Naive thymus-derived CD8-positive, alpha-beta T cell (primary cell): Measurements from ENCODE around the gene COLGALT1. TPM values are rescaled to one million over a fixed set of nuclear protein-coding genes. Genes with fewer than 3 reads are reported as not detected.
"Not testable (repeated sequence)": the region's sequence is repeated elsewhere in the genome, so short reads cannot be mapped to it uniquely, and the experiment has no call there.

Experiments used
- ATAC-seq, 2 donors: fragments of 150-1000 bp; cut with Tn5 transposase in 1 of 2; sonication (Bioruptor Pico), chemical (Tn5 transposase) in 1 of 2; 1 replicate in 1 of 2; 2 replicates in 1 of 2; pipeline ENCODE4 v1.10.0; 2021; ENCODE audit warnings: mild to moderate bottlenecking in 2 of 2, moderate library complexity in 2 of 2
- POLR2A ChIA-PET: fragments of 350-600 bp; sonication (Branson Sonifier 250); formaldehyde crosslinking; loops from one replicate; lab custom pipeline; 2021; ENCODE audit warnings: antibody characterized with exemption; lab: Charles Lee
- DNase-seq, 10 donors: peaks; one replicate each; pipeline versions ENCODE4 v3.0.0 to v3.0.0-alpha.2; 2020 to 2022
- H3K27ac Mint-ChIP-seq, 10 donors: one replicate each; pipeline ENCODE4 v1.8.0; 2020 to 2022; ENCODE audit warnings: mild to moderate bottlenecking in 10 of 10, mixed read lengths in 10 of 10, moderate library complexity in 4 of 10, inconsistent platforms in 1 of 10
- H3K27me3 Mint-ChIP-seq, 5 donors: one replicate each; pipeline ENCODE4 v1.8.0; 2021 to 2022; ENCODE audit warnings: mixed read lengths in 5 of 5
- H3K36me3 Mint-ChIP-seq, 3 donors: one replicate each; pipeline ENCODE4 v1.8.0; 2020 to 2022; ENCODE audit warnings: mixed read lengths in 3 of 3, mild to moderate bottlenecking in 2 of 3, inconsistent platforms in 1 of 3
- H3K4me1 Mint-ChIP-seq, 4 donors: one replicate each; pipeline ENCODE4 v1.8.0; 2021 to 2022; ENCODE audit warnings: mixed read lengths in 4 of 4
- H3K4me3 Mint-ChIP-seq, 10 donors: one replicate each; pipeline ENCODE4 v1.8.0; 2020 to 2022; ENCODE audit warnings: mild to moderate bottlenecking in 10 of 10, mixed read lengths in 10 of 10, moderate library complexity in 6 of 10, inconsistent platforms in 1 of 10
- H3K9me3 Mint-ChIP-seq, 9 donors: one replicate each; pipeline ENCODE4 v1.8.0; 2020 to 2022; ENCODE audit warnings: mixed read lengths in 9 of 9, mild to moderate bottlenecking in 3 of 9, inconsistent platforms in 1 of 9, moderate library complexity in 1 of 9
- polyA plus RNA-seq, 3 donors: library from polyadenylated mRNA; unstranded; fragments of 300-500 nt; fragmentation: Illumina TruSeq; gene quantifications; one replicate each; pipeline ENCODE4 v1.2.3, GENCODE V29; 2021
- total RNA-seq, 8 experiments: library from RNA in 2 of 8; stranded (reverse) in 2 of 8; gene quantifications; one replicate each; pipeline ENCODE4 v1.2.3 and lab custom pipeline; 2021 to 2026

The COLGALT1 gene
- total and polyA plus RNA-seq, 5 experiments from 2014 or later = 15.6 to 64.6 (median 25.8) TPM

GRCh38 chr19:17567940-17568339 is 12.5 kb downstream of the COLGALT1 start:
- Mint-ChIP-seq H3K27me3 (no peaks in the 10 kb centered on the region), H3K36me3 (peaks cover 0 to 82% (median 20%) of the 10 kb centered on the region in 3 donors), H3K4me1 (peaks cover 0 to 2% (median under 1%) of the 10 kb centered on the region in 4 donors), H3K4me3 (no peak overlapping the region), H3K27ac (peak overlapping the region in 1 of 10 donors; percentile 70), H3K9me3 (no peaks in the 10 kb centered on the region)
- no peak for DNase-seq
- no peak for ATAC-seq
- POLR2A ChIA-PET = interaction anchor here (0.6 kb wide), 1 partner anchor 500 kb away, joined by 6 read pairs; no protein-coding TSS in a partner anchor

GRCh38 chr19:17570291-17570690 is 14.8 kb downstream of the COLGALT1 start:
- H3K4me3 Mint-ChIP-seq, H3K27ac Mint-ChIP-seq, H3K4me1 Mint-ChIP-seq, H3K9me3 Mint-ChIP-seq, H3K27me3 Mint-ChIP-seq, DNase-seq, ATAC-seq, POLR2A ChIA-PET: not testable (repeated sequence)
- H3K36me3 Mint-ChIP-seq = peaks cover 0 to 74% (median 18%) of the 10 kb centered on the region in 3 donors

- ATAC-seq (no peak), DNase-seq (no peak)
- H3K27me3 Mint-ChIP-seq = no peaks in the 10 kb centered on the region
- H3K9me3 Mint-ChIP-seq = no peaks in the 10 kb centered on the region
- peaks cover 0 to 73% (median 18%) of the 10 kb centered on the region in 3 donors for H3K36me3 Mint-ChIP-seq
- no peak overlapping the region for H3K4me3 Mint-ChIP-seq
- H3K4me1 Mint-ChIP-seq = peaks cover 0 to 6% (median 4%) of the 10 kb centered on the region in 4 donors
- POLR2A ChIA-PET = no interaction called here
- H3K27ac Mint-ChIP-seq = no peak overlapping the region
Observed at GRCh38 chr19:17570791-17571190, 15.3 kb downstream of the COLGALT1 start.

GRCh38 chr19:17572638-17573037 is 17.2 kb downstream of the COLGALT1 start:
- ATAC-seq (no peak), DNase-seq (no peak)
- H3K27me3 Mint-ChIP-seq = no peaks in the 10 kb centered on the region
- POLR2A ChIA-PET = interaction anchor here (0.7 to 2.0 kb wide), 2 partner anchors 33 to 61 kb away, joined by 3 to 12 read pairs; partner anchors contain the start of gene PGLS
- H3K9me3 Mint-ChIP-seq = no peaks in the 10 kb centered on the region
- peaks cover 0 to 63% (median 19%) of the 10 kb centered on the region in 3 donors for H3K36me3 Mint-ChIP-seq
- peaks cover 0 to 6% (median 4%) of the 10 kb centered on the region in 4 donors for H3K4me1 Mint-ChIP-seq
- no peak overlapping the region for H3K4me3 Mint-ChIP-seq
- peak overlapping the region in 4 of 10 donors; percentile 34 to 73 (median 42) for H3K27ac Mint-ChIP-seq

GRCh38 chr19:17575871-17576757 is 20.7 kb downstream of the COLGALT1 start:
- Mint-ChIP-seq H3K36me3 (peaks cover 0 to 64% (median 19%) of the 10 kb centered on the region in 3 donors), H3K4me3 (no peak overlapping the region), H3K27ac (peak overlapping the region in 1 of 10 donors; percentile 75), H3K4me1 (peaks cover 3 to 11% (median 8%) of the 10 kb centered on the region in 4 donors), H3K27me3 (no peaks in the 10 kb centered on the region), H3K9me3 (no peaks in the 10 kb centered on the region)
- ATAC-seq (no peak), DNase-seq (no peak)
- POLR2A ChIA-PET = interaction anchor here (0.5 to 0.6 kb wide), 3 partner anchors 24 to 1022 kb away, joined by 3 read pairs; no protein-coding TSS in a partner anchor

GRCh38 chr19:17576758-17577456 is 21.5 kb downstream of the COLGALT1 start:
- Mint-ChIP-seq H3K4me1 (peaks cover 3 to 11% (median 8%) of the 10 kb centered on the region in 4 donors), H3K27ac (no peak overlapping the region), H3K27me3 (no peaks in the 10 kb centered on the region), H3K9me3 (no peaks in the 10 kb centered on the region), H3K4me3 (no peak overlapping the region), H3K36me3 (peaks cover 0 to 66% (median 17%) of the 10 kb centered on the region in 3 donors)
- POLR2A ChIA-PET = interaction anchor here (0.5 to 0.6 kb wide), 2 partner anchors 75 to 751 kb away, joined by 3 read pairs; no protein-coding TSS in a partner anchor
- ATAC-seq (no peak), DNase-seq (no peak)

- no peak overlapping the region for H3K4me3 Mint-ChIP-seq
- DNase-seq = no peak
- POLR2A ChIA-PET = interaction anchor here (0.5 kb wide), 1 partner anchor 76 kb away, joined by 3 read pairs; no protein-coding TSS in a partner anchor
- no peaks in the 10 kb centered on the region for H3K27me3 Mint-ChIP-seq
- H3K36me3 Mint-ChIP-seq = peaks cover 0 to 67% (median 14%) of the 10 kb centered on the region in 3 donors
- H3K27ac Mint-ChIP-seq = peak overlapping the region in 2 of 10 donors; percentile 34 to 47
- peaks cover 3 to 10% (median 8%) of the 10 kb centered on the region in 4 donors for H3K4me1 Mint-ChIP-seq
- no peak for ATAC-seq
- no peaks in the 10 kb centered on the region for H3K9me3 Mint-ChIP-seq
Observed at GRCh38 chr19:17577457-17578097, 22.1 kb downstream of the COLGALT1 start.

GRCh38 chr19:17579661-17580244 is 24.3 kb downstream of the COLGALT1 start:
- no peaks in the 10 kb centered on the region for H3K27me3 Mint-ChIP-seq
- ATAC-seq (peak; percentile 52 to 72), DNase-seq (peak in 1 of 10 donors; percentile 9)
- peak overlapping the region in 3 of 10 donors; percentile 65 to 66 (median 65) for H3K27ac Mint-ChIP-seq
- peaks cover 0 to 60% (median 11%) of the 10 kb centered on the region in 3 donors for H3K36me3 Mint-ChIP-seq
- POLR2A ChIA-PET = no interaction called here
- H3K4me1 Mint-ChIP-seq = peaks cover 0 to 10% (median 3%) of the 10 kb centered on the region in 4 donors
- H3K9me3 Mint-ChIP-seq = no peaks in the 10 kb centered on the region
- no peak overlapping the region for H3K4me3 Mint-ChIP-seq

- POLR2A ChIA-PET = no interaction called here
- no peaks in the 10 kb centered on the region for H3K27me3 Mint-ChIP-seq
- H3K9me3 Mint-ChIP-seq = no peaks in the 10 kb centered on the region
- H3K27ac Mint-ChIP-seq = peak overlapping the region in 2 of 10 donors; percentile 56 to 65
- ATAC-seq (no peak), DNase-seq (no peak)
- H3K4me1 Mint-ChIP-seq = peaks cover 0 to 10% (median 3%) of the 10 kb centered on the region in 4 donors
- H3K36me3 Mint-ChIP-seq = peaks cover 0 to 60% (median 11%) of the 10 kb centered on the region in 3 donors
- H3K4me3 Mint-ChIP-seq = no peak overlapping the region
Observed at GRCh38 chr19:17580470-17581144, 25.2 kb downstream of the COLGALT1 start.

GRCh38 chr19:17581211-17581874 is 25.9 kb downstream of the COLGALT1 start:
- Mint-ChIP-seq H3K4me3 (no peak overlapping the region), H3K9me3 (no peaks in the 10 kb centered on the region), H3K4me1 (peaks cover 0 to 10% (median 3%) of the 10 kb centered on the region in 4 donors), H3K27ac (peak overlapping the region in 1 of 10 donors; percentile 56), H3K27me3 (no peaks in the 10 kb centered on the region), H3K36me3 (peaks cover 0 to 53% (median 11%) of the 10 kb centered on the region in 3 donors)
- no peak for DNase-seq
- POLR2A ChIA-PET = no interaction called here
- ATAC-seq = no peak

GRCh38 chr19:17582613-17583012 is 27.2 kb downstream of the COLGALT1 start:
- POLR2A ChIA-PET = no interaction called here
- H3K27ac Mint-ChIP-seq = no peak overlapping the region
- H3K27me3 Mint-ChIP-seq = no peaks in the 10 kb centered on the region
- H3K36me3 Mint-ChIP-seq = peaks cover 0 to 49% (median 8%) of the 10 kb centered on the region in 3 donors
- no peak for DNase-seq
- H3K4me1 Mint-ChIP-seq = peaks cover 0 to 10% (median 3%) of the 10 kb centered on the region in 4 donors
- no peak overlapping the region for H3K4me3 Mint-ChIP-seq
- H3K9me3 Mint-ChIP-seq = no peaks in the 10 kb centered on the region
- no peak for ATAC-seq
